Measurements from ENCODE around the gene CYBC1. TPM values are rescaled to one million over a fixed set of nuclear protein-coding genes. Genes with fewer than 3 reads are reported as not detected.

Gene CYBC1
- total and polyA plus RNA-seq, 2 of the 8 experiments (the other 6 are each of a cell fraction or from before 2014, with no cell fraction given): 74.6 to 81.4 TPM

- H3K56ac ChIP-seq (replicated peaks; ENCODE audit: insufficient read length, low read depth, low read length): no peak overlapping the region
- POLR2A ChIA-PET (ENCODE audit: partially characterized antibody): no interaction called here
- TF ChIP-seq SP1 (IDR thresholded peaks at IDR 0.05; ENCODE audit: low read depth, low read length) (no peak), BACH1 (IDR thresholded peaks at IDR 0.05; ENCODE audit: low read length) (no peak), CHD1 (IDR thresholded peaks at IDR 0.05; ENCODE audit: low read depth, low read length) (no peak), USF2 (IDR thresholded peaks at IDR 0.05; ENCODE audit: low read length) (no peak), NRF1 (IDR thresholded peaks at IDR 0.05; ENCODE audit: low read depth, low read length) (no peak), MAFK (IDR thresholded peaks at IDR 0.05; ENCODE audit: low read depth, low read length) (no peak), SIN3A (conservative IDR thresholded peaks at IDR 0.05 in 1 of 2, IDR thresholded peaks at IDR 0.05 in 1 of 2; ENCODE audit: low read depth in 1 of 2, low read length in 2 of 2) (no peak), FOSL1 (IDR thresholded peaks at IDR 0.05; ENCODE audit: insufficient read depth, low read depth, low read length) (no peak), CREB1 (IDR thresholded peaks at IDR 0.05) (no peak), CHD2 (IDR thresholded peaks at IDR 0.05; ENCODE audit: low read length) (no peak), RNF2 (IDR thresholded peaks at IDR 0.05; ENCODE audit: borderline replicate concordance, low read depth, low read length, missing control alignments, poor library complexity, severe bottlenecking) (no peak), JUN (IDR thresholded peaks at IDR 0.05; ENCODE audit: low read depth, low read length) (no peak), RXRA (IDR thresholded peaks at IDR 0.05; ENCODE audit: insufficient read depth, low read depth, low read length) (no peak)
These were observed 44.4 kb downstream of the CYBC1 start for GRCh38 chr17:82406131-82406671.

More at GRCh38 chr17:82406131-82406671, 44.4 kb downstream of the CYBC1 start:
- H3K79me1 ChIP-seq (ENCODE audit: low read depth, low read length): no peaks in the 10 kb centered on the region
- H3K36me3 ChIP-seq (ENCODE audit: control insufficient read depth in 2 of 4, insufficient read depth in 4 of 4, low read length in 3 of 4): peaks cover 0 to 11% (median 2%) of the 10 kb centered on the region in 4 experiments; a peak in 3 of 8 replicates
- no peaks in the 10 kb centered on the region for H3K9me3 ChIP-seq (ENCODE audit: insufficient read depth in 2 of 2, low read depth in 1 of 2, low read length in 1 of 2)
- peaks cover 0 to 1% of the 10 kb centered on the region in 2 experiments for H4K20me1 ChIP-seq (replicated peaks in 1 of 2; ENCODE audit: control insufficient read depth in 1 of 2, insufficient read depth in 2 of 2, low read length in 2 of 2)
- no peaks in the 10 kb centered on the region for H3K79me2 ChIP-seq (ENCODE audit: control insufficient read depth in 1 of 2, insufficient read depth in 2 of 2, low read length in 2 of 2)
- no peaks in the 10 kb centered on the region for H3K23me2 ChIP-seq (ENCODE audit: low read depth, low read length)
- H4K91ac ChIP-seq (replicated peaks; ENCODE audit: insufficient read length, low read length): no peak overlapping the region
- no peak overlapping the region for H2BK12ac ChIP-seq (ENCODE audit: low read depth, low read length)
- no peak overlapping the region for H3K4me3 ChIP-seq (ENCODE audit: extremely low read depth in 1 of 4, insufficient read depth in 2 of 4, low read depth in 3 of 4, low read length in 4 of 4)
- no peak overlapping the region for H2BK20ac ChIP-seq (ENCODE audit: low read length)
- H3K4me2 ChIP-seq (ENCODE audit: insufficient read depth in 1 of 2, low read depth in 2 of 2, low read length in 2 of 2): no peak overlapping the region
- no peak for DNase-seq (ENCODE audit: low read depth in 1 of 2, low spot score in 2 of 2)
- H3K27ac ChIP-seq (ENCODE audit: low read depth, low read length): no peak overlapping the region
- no peak overlapping the region for H3K9ac ChIP-seq (replicated peaks in 1 of 4; ENCODE audit: extremely low read depth in 1 of 4, low read depth in 3 of 4, low read length in 3 of 4)
- no peak overlapping the region for H4K8ac ChIP-seq (ENCODE audit: extremely low read depth, insufficient read depth, low read length)
- H3K27me3 ChIP-seq (replicated peaks in 1 of 4; ENCODE audit: control insufficient read depth in 3 of 4, extremely low read depth in 1 of 4, insufficient read depth in 3 of 4, low read length in 3 of 4): no peaks in the 10 kb centered on the region
- WGBS, 2 experiments (ENCODE audit: extremely low coverage in 1 of 2, insufficient coverage in 1 of 2, insufficient read length in 1 of 2, insufficient replicate concordance in 2 of 2, low coverage in 1 of 2, low lambda C conversion rate in 2 of 2, missing lambda C conversion rate in 1 of 2): 93% methylated on average over 14 of the region's 14 CpGs; no CpG with 5 or more reads in 1 of the 2 experiments
- H2AK5ac ChIP-seq (ENCODE audit: low read depth, low read length): no peak overlapping the region
- H2BK120ac ChIP-seq (replicated peaks; ENCODE audit: low read depth, low read length): no peak overlapping the region
- H3K14ac ChIP-seq (ENCODE audit: insufficient read length): no peak overlapping the region
- no peaks in the 10 kb centered on the region for H3K4me1 ChIP-seq (replicated peaks in 1 of 4; ENCODE audit: control insufficient read depth in 3 of 4, insufficient read depth in 4 of 4, low read length in 3 of 4)
- H4K5ac ChIP-seq (ENCODE audit: insufficient read length, low read depth, low read length): no peak overlapping the region
- H2BK5ac ChIP-seq (ENCODE audit: low read depth, low read length): no peak overlapping the region
- H2BK15ac ChIP-seq (ENCODE audit: low read length): no peak overlapping the region
- H2AFZ ChIP-seq (ENCODE audit: low read length): no peak overlapping the region
- CTCF ChIA-PET (ENCODE audit: partially characterized antibody): interaction anchor here (0.5 to 0.8 kb wide), 2 partner anchors 9 to 134 kb away, joined by 3 to 4 read pairs; no protein-coding TSS in a partner anchor
- H3K4ac ChIP-seq (replicated peaks; ENCODE audit: insufficient read length, low read depth, low read length): no peak overlapping the region
- FAIRE-seq: no peak
- no peak overlapping the region for H3K18ac ChIP-seq (ENCODE audit: extremely low read depth, low read length)
- no peak overlapping the region for H3K23ac ChIP-seq (ENCODE audit: insufficient read length)

Measured in H1 (cell line).